Esophagus squamous epithelium (tissue), 5 donors: ENCODE data around the gene P2RX2. TPM values are rescaled to one million over a fixed set of nuclear protein-coding genes. Genes with fewer than 3 reads are reported as not detected.
A peak's percentile ranks its signal among the peaks of the same experiment; 100 is the strongest.

ENCODE experiments used
- DNase-seq: peaks from one replicate; lab custom pipeline; 2025; lab: John Stamatoyannopoulos, UW
- H3K27ac ChIP-seq, 4 donors: fragments of 200-600 bp; sonication (generic); one replicate each; pipeline ENCODE4 v1.5.1; 2016 to 2019; ENCODE audit warnings: mild to moderate bottlenecking in 1 of 4
- H3K27me3 ChIP-seq, 4 donors: fragments of 200-600 bp; sonication (generic); 1 replicate in 3 of 4; 2 replicates in 1 of 4; pipeline versions ENCODE4 v1.5.1 to v1.6.0; 2017 to 2021; ENCODE audit warnings: antibody characterized with exemption in 1 of 4
- H3K36me3 ChIP-seq, 3 donors: fragments of 200-600 bp; sonication (generic); one replicate each; pipeline ENCODE4 v1.5.1; 2016 to 2019
- H3K4me1 ChIP-seq, 3 donors: fragments of 200-600 bp; sonication (generic); one replicate each; pipeline ENCODE4 v1.5.1; 2017 to 2019
- H3K4me3 ChIP-seq, 4 donors: fragments of 200-600 bp; sonication (generic); 1 replicate in 3 of 4; 2 replicates in 1 of 4; pipeline ENCODE4 v1.5.1; 2016 to 2019; ENCODE audit warnings: mild to moderate bottlenecking in 2 of 4, moderate library complexity in 1 of 4
- H3K9me3 ChIP-seq, 3 donors: fragments of 200-600 bp; sonication (generic); one replicate each; pipeline ENCODE4 v1.5.1; 2016 to 2019
- POLR2A ChIP-seq, 4 donors: fragments of 450-650 bp; IDR thresholded peaks; one replicate each; pipeline ENCODE4 v1.6.1; 2017; ENCODE audit warnings: antibody characterized with exemption in 4 of 4, mild to moderate bottlenecking in 4 of 4, moderate library complexity in 3 of 4
- WGBS, 2 donors: methylation state at CpG; one replicate each; pipeline ENCODE4 v1.1.5; 2018; 5-methylcytosine and 5-hydroxymethylcytosine counted together
- intact Hi-C: fragments of 100-400 bp; cut with DNase I; formaldehyde crosslinking; loops from one replicate; pipeline ENCODE4 v1.15.0; 2022
- total RNA-seq, 4 donors: library from RNA; depleted of rRNA; stranded (reverse); fragments of >200 nt; gene quantifications; one replicate each; pipeline ENCODE4 v1.1.0, GENCODE V29; 2016
- TF ChIP-seq, protein P1 (sequence below), 6 experiments: fragments of 450-650 bp in 4 of 6; fragments of 200-600 bp in 2 of 6; sonication (generic) in 2 of 6; IDR thresholded peaks; one replicate each; pipeline ENCODE4 v1.5.1; 2016 to 2019; ENCODE audit warnings: antibody characterized with exemption in 6 of 6, mild to moderate bottlenecking in 4 of 6, moderate library complexity in 4 of 6
- donor health status: DM: yes; HTN: yes; CAD: no.

Gene P2RX2
- total RNA-seq, 4 donors from 2014 or later: 0.35 to 8.0 TPM; not detected in 2

DNA sequence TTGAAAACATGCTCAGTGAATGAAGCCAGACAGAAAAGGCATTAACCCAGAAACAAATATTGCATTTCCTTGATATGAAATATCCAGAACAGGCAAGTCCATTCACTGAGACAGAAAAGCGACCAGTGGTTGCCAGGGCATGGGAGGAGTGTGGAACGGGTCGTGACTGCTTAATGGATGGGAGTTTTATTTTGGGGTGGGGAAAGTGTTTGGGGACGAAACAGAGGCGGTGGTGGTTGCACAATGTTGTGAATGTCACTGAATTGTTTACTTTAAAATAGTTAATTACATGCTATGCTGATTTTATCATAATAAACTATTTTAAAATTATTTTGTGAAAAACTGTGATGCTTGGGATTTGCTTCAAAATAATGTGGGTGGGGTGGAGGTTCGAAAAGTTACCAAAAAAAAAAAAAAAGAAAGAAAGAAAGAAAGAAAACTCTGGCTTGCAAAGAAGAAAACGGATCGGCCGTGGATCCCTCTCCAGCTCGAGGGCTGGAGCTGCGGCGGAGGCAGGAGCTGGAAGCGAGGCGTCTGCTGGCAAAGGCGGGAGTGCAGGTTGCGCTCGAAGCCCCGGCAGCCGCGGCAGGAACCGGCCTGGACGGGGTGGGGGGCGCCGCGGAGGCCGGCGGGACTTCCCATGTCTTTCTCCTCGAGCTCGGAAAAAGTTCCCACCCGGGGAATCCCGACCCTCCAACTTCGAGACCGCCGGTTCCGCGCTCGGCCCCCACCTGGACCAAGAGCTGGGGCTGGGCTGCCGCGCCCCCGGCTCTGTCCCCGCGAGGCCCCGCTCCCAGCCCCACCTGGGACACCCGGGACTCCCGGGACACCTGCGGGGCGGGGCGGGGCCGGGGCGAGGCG, 524 bp upstream of the P2RX2 start:
- peaks cover 16 to 44% (median 19%) of the 10 kb centered on the region in 3 donors for H3K4me1 ChIP-seq
- intact Hi-C loops: no loop called here
- no peaks in the 10 kb centered on the region for H3K36me3 ChIP-seq
- TF ChIP-seq, protein P1, sequence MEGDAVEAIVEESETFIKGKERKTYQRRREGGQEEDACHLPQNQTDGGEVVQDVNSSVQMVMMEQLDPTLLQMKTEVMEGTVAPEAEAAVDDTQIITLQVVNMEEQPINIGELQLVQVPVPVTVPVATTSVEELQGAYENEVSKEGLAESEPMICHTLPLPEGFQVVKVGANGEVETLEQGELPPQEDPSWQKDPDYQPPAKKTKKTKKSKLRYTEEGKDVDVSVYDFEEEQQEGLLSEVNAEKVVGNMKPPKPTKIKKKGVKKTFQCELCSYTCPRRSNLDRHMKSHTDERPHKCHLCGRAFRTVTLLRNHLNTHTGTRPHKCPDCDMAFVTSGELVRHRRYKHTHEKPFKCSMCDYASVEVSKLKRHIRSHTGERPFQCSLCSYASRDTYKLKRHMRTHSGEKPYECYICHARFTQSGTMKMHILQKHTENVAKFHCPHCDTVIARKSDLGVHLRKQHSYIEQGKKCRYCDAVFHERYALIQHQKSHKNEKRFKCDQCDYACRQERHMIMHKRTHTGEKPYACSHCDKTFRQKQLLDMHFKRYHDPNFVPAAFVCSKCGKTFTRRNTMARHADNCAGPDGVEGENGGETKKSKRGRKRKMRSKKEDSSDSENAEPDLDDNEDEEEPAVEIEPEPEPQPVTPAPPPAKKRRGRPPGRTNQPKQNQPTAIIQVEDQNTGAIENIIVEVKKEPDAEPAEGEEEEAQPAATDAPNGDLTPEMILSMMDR (IDR thresholded peaks at IDR 0.05): no peak
- no peak for TF ChIP-seq POLR2A (IDR thresholded peaks at IDR 0.05)
- H3K27ac ChIP-seq: peak overlapping the region in 3 of 4 donors; percentile 47 to 50 (median 47)
- DNase-seq: no peak
- H3K4me3 ChIP-seq: peak overlapping the region in 3 of 4 donors; percentile 31 to 57 (median 37)
- H3K9me3 ChIP-seq: peaks cover 0 to 18% (median 17%) of the 10 kb centered on the region in 3 donors
- H3K27me3 ChIP-seq: peaks cover 4 to 69% (median 28%) of the 10 kb centered on the region in 4 donors
- WGBS, 2 donors: 12 to 20% methylated on average over 20 to 31 of the region's 51 CpGs

DNA sequence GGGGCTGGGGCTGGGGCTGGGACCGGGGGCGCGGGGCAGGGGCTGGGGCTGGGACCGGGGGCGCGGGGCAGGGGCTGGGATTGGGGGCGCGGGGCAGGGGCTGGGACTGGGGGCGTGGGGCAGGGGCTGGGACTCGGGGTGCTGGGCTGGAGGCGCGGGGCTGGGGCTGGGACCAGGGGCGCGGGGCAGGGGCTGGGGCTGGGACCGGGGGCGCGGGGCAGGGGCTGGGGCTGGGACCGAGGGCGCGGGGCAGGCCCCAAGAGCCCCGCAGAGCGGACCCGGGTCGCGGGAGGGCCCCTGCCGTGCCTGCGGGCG, 452 bp downstream of the P2RX2 start:
- H3K4me1 ChIP-seq: peaks cover 16 to 52% (median 20%) of the 10 kb centered on the region in 3 donors
- peak overlapping the region in 2 of 4 donors; percentile 37 to 57 for H3K4me3 ChIP-seq
- peaks cover 0 to 3% (median 0%) of the 10 kb centered on the region in 3 donors for H3K36me3 ChIP-seq
- TF ChIP-seq, protein P1 (IDR thresholded peaks at IDR 0.05): no peak
- no peak for TF ChIP-seq POLR2A (IDR thresholded peaks at IDR 0.05)
- peaks cover 0 to 18% (median 17%) of the 10 kb centered on the region in 3 donors for H3K9me3 ChIP-seq
- WGBS, 2 donors: no CpG with 5 or more reads among the region's 28 CpGs
- H3K27me3 ChIP-seq: peaks cover 4 to 69% (median 28%) of the 10 kb centered on the region in 4 donors
- intact Hi-C loops: no loop called here
- no peak for DNase-seq
- H3K27ac ChIP-seq: peak overlapping the region in 1 of 4 donors; percentile 21

DNA sequence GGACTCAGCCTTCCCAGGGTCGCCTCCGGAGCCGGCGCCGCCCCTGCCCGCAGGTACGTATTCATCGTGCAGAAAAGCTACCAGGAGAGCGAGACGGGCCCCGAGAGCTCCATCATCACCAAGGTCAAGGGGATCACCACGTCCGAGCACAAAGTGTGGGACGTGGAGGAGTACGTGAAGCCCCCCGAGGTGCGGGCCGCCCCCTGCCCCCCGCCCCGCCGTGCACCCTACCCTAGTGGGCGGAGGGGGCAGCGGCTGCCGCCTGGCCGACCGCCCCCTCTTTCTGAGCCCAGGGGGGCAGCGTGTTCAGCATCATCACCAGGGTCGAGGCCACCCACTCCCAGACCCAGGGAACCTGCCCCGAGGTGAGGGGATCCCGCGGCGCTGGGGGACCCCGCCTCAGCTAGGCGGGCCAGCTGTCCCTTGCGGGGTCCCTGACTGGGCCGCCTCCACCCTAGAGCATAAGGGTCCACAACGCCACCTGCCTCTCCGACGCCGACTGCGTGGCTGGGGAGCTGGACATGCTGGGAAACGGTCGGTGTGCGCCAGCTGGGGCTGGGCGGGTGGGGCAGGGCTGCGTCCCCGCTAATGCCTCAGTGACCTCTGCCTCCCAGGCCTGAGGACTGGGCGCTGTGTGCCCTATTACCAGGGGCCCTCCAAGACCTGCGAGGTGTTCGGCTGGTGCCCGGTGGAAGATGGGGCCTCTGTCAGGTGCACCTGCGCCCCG, 973 bp downstream of the P2RX2 start:
- peaks cover 16 to 51% (median 20%) of the 10 kb centered on the region in 3 donors for H3K4me1 ChIP-seq
- peaks cover 4 to 69% (median 28%) of the 10 kb centered on the region in 4 donors for H3K27me3 ChIP-seq
- TF ChIP-seq, protein P1 (IDR thresholded peaks at IDR 0.05): no peak
- TF ChIP-seq POLR2A (IDR thresholded peaks at IDR 0.05): no peak
- peaks cover 0 to 18% (median 17%) of the 10 kb centered on the region in 3 donors for H3K9me3 ChIP-seq
- peaks cover 0 to 9% (median 3%) of the 10 kb centered on the region in 3 donors for H3K36me3 ChIP-seq
- intact Hi-C loops: no loop called here
- DNase-seq: no peak
- peak overlapping the region in 1 of 4 donors; percentile 21 for H3K27ac ChIP-seq
- 20% methylated on average over 1 of the region's 53 CpGs; no CpG with 5 or more reads in 1 of the 2 donors for WGBS, 2 donors
- H3K4me3 ChIP-seq: peak overlapping the region in 1 of 4 donors; percentile 37

DNA sequence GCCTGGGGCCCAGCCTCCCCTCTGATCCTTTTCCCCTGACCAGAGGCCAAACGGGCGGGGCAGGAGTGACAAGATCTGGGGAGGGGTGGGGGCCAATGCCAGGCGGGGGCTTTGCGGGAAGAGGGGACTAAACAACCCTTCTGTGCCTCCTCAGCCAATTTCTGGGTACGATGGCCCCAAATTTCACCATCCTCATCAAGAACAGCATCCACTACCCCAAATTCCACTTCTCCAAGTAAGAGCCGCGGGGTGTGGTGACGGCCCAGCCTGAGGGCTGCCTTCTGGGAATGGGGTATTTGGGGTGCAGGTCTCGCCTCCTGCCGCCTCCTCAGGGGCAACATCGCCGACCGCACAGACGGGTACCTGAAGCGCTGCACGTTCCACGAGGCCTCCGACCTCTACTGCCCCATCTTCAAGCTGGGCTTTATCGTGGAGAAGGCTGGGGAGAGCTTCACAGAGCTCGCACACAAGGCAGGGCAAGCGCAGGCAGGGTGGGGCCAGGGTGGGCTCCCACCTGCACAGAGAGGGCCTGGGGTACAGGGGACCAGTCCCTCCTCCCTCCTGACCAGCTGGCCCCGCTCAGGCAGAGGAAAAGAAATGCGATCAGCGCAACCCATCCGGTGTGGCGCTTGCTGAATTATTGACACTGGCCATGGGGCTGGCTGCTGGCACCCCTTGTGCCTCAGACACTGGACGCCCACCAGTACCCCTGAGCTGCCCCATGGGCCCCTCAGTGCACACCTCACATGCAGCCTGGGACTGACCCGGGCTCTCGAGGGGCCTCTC, 1.7 kb downstream of the P2RX2 start:
- peaks cover 16 to 45% (median 20%) of the 10 kb centered on the region in 3 donors for H3K4me1 ChIP-seq
- TF ChIP-seq, protein P1 (IDR thresholded peaks at IDR 0.05): no peak
- no peak for TF ChIP-seq POLR2A (IDR thresholded peaks at IDR 0.05)
- peaks cover 0 to 16% (median 11%) of the 10 kb centered on the region in 3 donors for H3K36me3 ChIP-seq
- DNase-seq: no peak
- peaks cover 4 to 66% (median 26%) of the 10 kb centered on the region in 4 donors for H3K27me3 ChIP-seq
- H3K27ac ChIP-seq: no peak overlapping the region
- H3K9me3 ChIP-seq: peaks cover 0 to 18% (median 17%) of the 10 kb centered on the region in 3 donors
- WGBS, 2 donors: 51 to 52% methylated on average over 3 to 9 of the region's 29 CpGs
- intact Hi-C loops: no loop called here
- H3K4me3 ChIP-seq: no peak overlapping the region
